Endothelial cell of umbilical vein (primary cell): Measurements from ENCODE around the gene YTHDF1. TPM values are rescaled to one million over a fixed set of nuclear protein-coding genes. Genes with fewer than 3 reads are reported as not detected.

Source experiments
- BruUV-seq: library from RNA; stranded (reverse); fragments of 400-500 nt; replicated peaks from 2 replicates; lab custom pipeline; 2021; lab: Mats Ljungman, UMichigan
- CTCF ChIA-PET: fragments of 300-600, 350-600 bp; sonication (Branson Sonifier 250); formaldehyde crosslinking; loops from one replicate; lab custom pipeline; 2021; ENCODE audit warnings: antibody characterized with exemption, inconsistent platforms; lab: Charles Lee
- POLR2A ChIA-PET: fragments of 300-600, 350-600 bp; sonication (Branson Sonifier 250); formaldehyde crosslinking; loops from one replicate; lab custom pipeline; 2021; ENCODE audit warnings: antibody characterized with exemption, inconsistent platforms; lab: Charles Lee
- DNase-seq: peaks from one replicate; pipeline ENCODE4 v3.0.0-alpha.2; 2011; ENCODE audit warnings: low read depth, low spot score
- FAIRE-seq: peaks from 2 replicates; lab custom pipeline; 2011; peaks lifted over from hg19 to GRCh38; lab: Jason Lieb, UNC
- H2AFZ ChIP-seq: 2 replicates; pipeline ENCODE4 v1.6.0; 2012; ENCODE audit warnings: low read depth, low read length, control low read depth, inconsistent platforms
- H3K27ac ChIP-seq: 2 replicates; pipeline ENCODE4 v1.5.1; 2011; ENCODE audit warnings: low read depth, mild to moderate bottlenecking, control low read depth, low read length, moderate library complexity; ENCODE audit not compliant: insufficient read depth
- H3K27me3 ChIP-seq, 2 experiments: 2 replicates each; pipeline versions ENCODE4 v1.6.0 to v1.6.1; 2011; ENCODE audit warnings: low read length in 2 of 2, mixed read lengths in 1 of 2; ENCODE audit not compliant: control insufficient read depth in 2 of 2, insufficient read depth in 2 of 2
- H3K36me3 ChIP-seq, 2 experiments: 2 replicates in 1 of 2; 3 replicates in 1 of 2; pipeline ENCODE4 v1.5.1; 2011; ENCODE audit warnings: low read length in 2 of 2, mild to moderate bottlenecking in 1 of 2, moderate library complexity in 1 of 2; ENCODE audit not compliant: control insufficient read depth in 2 of 2, insufficient read depth in 2 of 2; ENCODE audit errors: extremely low read depth in 1 of 2
- H3K4me1 ChIP-seq: 3 replicates; pipeline ENCODE4 v1.5.1; 2011; ENCODE audit warnings: mild to moderate bottlenecking, low read length; ENCODE audit not compliant: control insufficient read depth, insufficient read depth; ENCODE audit errors: extremely low read depth
- H3K4me2 ChIP-seq: 2 replicates; pipeline ENCODE4 v1.6.1; 2011; ENCODE audit warnings: low read length, control low read depth, mixed read lengths; ENCODE audit not compliant: insufficient read depth
- H3K4me3 ChIP-seq, 3 experiments: fragments of 200-600 bp in 1 of 3; sonication (generic), shearing (Covaris generic) in 1 of 3; replicated peaks in 1 of 3; 2 replicates each; pipeline ENCODE4 v1.5.1; 2011 to 2016; ENCODE audit warnings: control low read depth in 3 of 3, low read length in 3 of 3, mild to moderate bottlenecking in 2 of 3, inconsistent platforms in 1 of 3, low read depth in 1 of 3, moderate library complexity in 1 of 3; ENCODE audit not compliant: insufficient read depth in 1 of 3
- H3K79me2 ChIP-seq: 2 replicates; pipeline ENCODE4 v1.6.0; 2012; ENCODE audit warnings: low read length, inconsistent platforms; ENCODE audit not compliant: control insufficient read depth, insufficient read depth
- H3K9ac ChIP-seq: replicated peaks from 2 replicates; pipeline ENCODE3; 2011; ENCODE audit warnings: low read length, control low read depth; ENCODE audit not compliant: insufficient read depth; ENCODE audit errors: extremely low read depth
- H3K9me1 ChIP-seq: replicated peaks from 3 replicates; pipeline ENCODE4 v1.6.0; 2011; ENCODE audit warnings: mild to moderate bottlenecking, low read length; ENCODE audit not compliant: control insufficient read depth, insufficient read depth; ENCODE audit errors: extremely low read depth
- H3K9me3 ChIP-seq: replicated peaks from 2 replicates; pipeline ENCODE4 v1.5.1; 2012; ENCODE audit warnings: low read length, inconsistent platforms; ENCODE audit not compliant: control insufficient read depth, insufficient read depth
- H4K20me1 ChIP-seq: replicated peaks from 2 replicates; pipeline ENCODE3; 2011; ENCODE audit warnings: mild to moderate bottlenecking, low read length; ENCODE audit not compliant: control insufficient read depth, insufficient read depth; ENCODE audit errors: extremely low read depth
- CTCF ChIP-seq, 2 donors: IDR thresholded peaks; 1 replicate in 1 of 2; 2 replicates in 1 of 2; pipeline ENCODE4 v1.5.1; 2011; ENCODE audit warnings: low read length in 2 of 2, mild to moderate bottlenecking in 2 of 2, moderate library complexity in 2 of 2, control low read depth in 1 of 2, inconsistent platforms in 1 of 2, low read depth in 1 of 2; ENCODE audit not compliant: insufficient read depth in 1 of 2; ENCODE audit errors: extremely low read depth in 1 of 2
- EZH2 ChIP-seq: IDR thresholded peaks from 2 replicates; pipeline ENCODE4 v1.6.1; 2012; ENCODE audit warnings: borderline replicate concordance, low read depth, mild to moderate bottlenecking, moderate library complexity, low read length, inconsistent platforms; ENCODE audit not compliant: severe bottlenecking
- FOS ChIP-seq: IDR thresholded peaks from 2 replicates; pipeline ENCODE4 v1.6.1; 2011; ENCODE audit warnings: mild to moderate bottlenecking, low read length, moderate library complexity, borderline replicate concordance; ENCODE audit not compliant: insufficient read depth
- GATA2 ChIP-seq: IDR thresholded peaks from 2 replicates; pipeline ENCODE4 v1.7.0; 2011; ENCODE audit warnings: low read depth, mild to moderate bottlenecking, moderate library complexity, mixed read lengths, low read length; ENCODE audit not compliant: insufficient read length, insufficient read depth
- JUN ChIP-seq: IDR thresholded peaks from 2 replicates; pipeline ENCODE4 v1.6.1; 2011; ENCODE audit warnings: borderline replicate concordance, low read depth; ENCODE audit not compliant: insufficient read length, insufficient read depth
- MAX ChIP-seq: IDR thresholded peaks from 2 replicates; pipeline ENCODE4 v1.6.1; 2011; ENCODE audit not compliant: insufficient read depth, insufficient read length
- MYC ChIP-seq: IDR thresholded peaks from one replicate; pipeline ENCODE4 v1.6.1; 2011; ENCODE audit warnings: mild to moderate bottlenecking, low read depth, low read length
- POLR2A ChIP-seq: IDR thresholded peaks from 2 replicates; pipeline ENCODE4 v1.6.1; 2012; ENCODE audit warnings: low read depth, mild to moderate bottlenecking, control low read depth, low read length
- POLR2AphosphoS5 ChIP-seq: IDR thresholded peaks from 2 replicates; pipeline ENCODE4 v1.6.1; 2012; ENCODE audit warnings: low read depth, mild to moderate bottlenecking, control low read depth, low read length, moderate library complexity; ENCODE audit not compliant: insufficient read depth
- dilution Hi-C: fragments of 300-500 bp; cut with MboI; formaldehyde crosslinking; loops from one replicate; pipeline ENCODE4 v1.15.0; 2019; ENCODE audit warnings: low sequenced_read_pairs; ENCODE audit not compliant: extremely low pct_ligation_motif_present
- intact Hi-C: fragments of 100-400 bp; cut with micrococcal nuclease; formaldehyde crosslinking; loops from one replicate; pipeline ENCODE4 v1.10.0; 2022
- polyA plus RNA-seq, 4 experiments: library from polyadenylated mRNA; depleted of rRNA in 3 of 4; stranded (reverse) in 3 of 4; unstranded in 1 of 4; fragments of >200 nt; gene quantifications; 2 replicates each; pipeline versions ENCODE4 v1.2.1 to v1.2.3, GENCODE V29; 2011 to 2012; ENCODE audit warnings: missing spikeins in 1 of 4
- total RNA-seq: library from RNA; stranded (reverse); gene quantifications from 2 replicates; pipeline ENCODE4 v1.2.3, GENCODE V29; 2021

YTHDF1 gene
- total and polyA plus RNA-seq, 2 donors (not counting 3 experiments of a cell fraction or from before 2014, with no cell fraction given): 25.2 to 44.4 TPM

DNA sequence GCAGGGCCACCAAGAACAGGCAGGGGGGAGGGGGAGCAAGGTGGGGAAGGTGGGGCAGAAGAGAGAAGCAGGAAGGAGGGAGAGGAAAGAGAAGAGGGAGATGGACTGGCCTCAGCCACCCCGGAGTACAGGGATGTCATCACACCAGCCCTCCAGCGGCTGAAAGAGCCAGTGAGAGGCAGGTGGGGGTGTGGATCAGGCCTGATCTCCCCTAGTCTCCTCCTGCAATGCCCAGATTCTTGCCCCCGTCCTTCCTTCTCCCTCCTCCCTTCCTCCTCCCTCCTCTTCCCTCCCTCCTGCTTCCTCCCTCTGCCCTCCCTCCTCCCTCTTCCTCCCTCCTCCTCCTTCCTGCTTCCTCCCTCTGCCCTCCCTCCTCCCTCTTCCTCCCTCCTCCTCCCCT is 61.5 kb downstream of the YTHDF1 start:
- intact Hi-C loops (no loop called here), dilution Hi-C loops (no loop called here)
- H4K20me1 ChIP-seq: no peaks in the 10 kb centered on the region
- no peaks in the 10 kb centered on the region for H3K79me2 ChIP-seq
- DNase-seq (no peak), FAIRE-seq (no peak)
- ChIA-PET CTCF (no interaction called here), POLR2A (no interaction called here)
- TF ChIP-seq MYC: no peak
- no peak for TF ChIP-seq FOS
- no peak for TF ChIP-seq JUN
- TF ChIP-seq POLR2AphosphoS5: no peak
- TF ChIP-seq GATA2: no peak
- TF ChIP-seq EZH2: no peak
- TF ChIP-seq MAX: no peak
- no peak for TF ChIP-seq POLR2A
- no peak for TF ChIP-seq CTCF (IDR thresholded peaks at IDR 0.05; ENCODE audit: extremely low read depth in 1 of 2, insufficient read depth in 1 of 2, low read depth in 1 of 2, low read length in 2 of 2)
- H3K4me3 ChIP-seq: no peak overlapping the region
- no peak overlapping the region for H2AFZ ChIP-seq
- H3K9me3 ChIP-seq: no peaks in the 10 kb centered on the region
- H3K9ac ChIP-seq: no peak overlapping the region
- H3K27ac ChIP-seq: no peak overlapping the region
- no peaks in the 10 kb centered on the region for H3K4me1 ChIP-seq
- BruUV-seq: no TSS peak
- no peak overlapping the region for H3K4me2 ChIP-seq
- H3K9me1 ChIP-seq: no peaks in the 10 kb centered on the region
- no peaks in the 10 kb centered on the region for H3K36me3 ChIP-seq
- H3K27me3 ChIP-seq: no peaks in the 10 kb centered on the region
